ENCODE measurements around the gene AAK1.

GRCh38 chr2:69549421-69549820 is 94.1 kb downstream of the AAK1 start:
- TF ChIP-seq, protein P1, sequence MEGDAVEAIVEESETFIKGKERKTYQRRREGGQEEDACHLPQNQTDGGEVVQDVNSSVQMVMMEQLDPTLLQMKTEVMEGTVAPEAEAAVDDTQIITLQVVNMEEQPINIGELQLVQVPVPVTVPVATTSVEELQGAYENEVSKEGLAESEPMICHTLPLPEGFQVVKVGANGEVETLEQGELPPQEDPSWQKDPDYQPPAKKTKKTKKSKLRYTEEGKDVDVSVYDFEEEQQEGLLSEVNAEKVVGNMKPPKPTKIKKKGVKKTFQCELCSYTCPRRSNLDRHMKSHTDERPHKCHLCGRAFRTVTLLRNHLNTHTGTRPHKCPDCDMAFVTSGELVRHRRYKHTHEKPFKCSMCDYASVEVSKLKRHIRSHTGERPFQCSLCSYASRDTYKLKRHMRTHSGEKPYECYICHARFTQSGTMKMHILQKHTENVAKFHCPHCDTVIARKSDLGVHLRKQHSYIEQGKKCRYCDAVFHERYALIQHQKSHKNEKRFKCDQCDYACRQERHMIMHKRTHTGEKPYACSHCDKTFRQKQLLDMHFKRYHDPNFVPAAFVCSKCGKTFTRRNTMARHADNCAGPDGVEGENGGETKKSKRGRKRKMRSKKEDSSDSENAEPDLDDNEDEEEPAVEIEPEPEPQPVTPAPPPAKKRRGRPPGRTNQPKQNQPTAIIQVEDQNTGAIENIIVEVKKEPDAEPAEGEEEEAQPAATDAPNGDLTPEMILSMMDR (IDR thresholded peaks at IDR 0.05) = no peak
- TF ChIP-seq POLR2AphosphoS5 (IDR thresholded peaks at IDR 0.05) (no peak), POLR2A (IDR thresholded peaks at IDR 0.05) (no peak)

Data from breast epithelium (tissue), 3 donors.